ENCODE measurements around the gene LBHD2. TPM values are rescaled to one million over a fixed set of nuclear protein-coding genes. Genes with fewer than 3 reads are reported as not detected.

The LBHD2 gene
- total and polyA plus RNA-seq, 2 of the 13 experiments (the other 11 are each of a cell fraction or from before 2014, with no cell fraction given) = 0.67 to 1.00 TPM

DNA sequence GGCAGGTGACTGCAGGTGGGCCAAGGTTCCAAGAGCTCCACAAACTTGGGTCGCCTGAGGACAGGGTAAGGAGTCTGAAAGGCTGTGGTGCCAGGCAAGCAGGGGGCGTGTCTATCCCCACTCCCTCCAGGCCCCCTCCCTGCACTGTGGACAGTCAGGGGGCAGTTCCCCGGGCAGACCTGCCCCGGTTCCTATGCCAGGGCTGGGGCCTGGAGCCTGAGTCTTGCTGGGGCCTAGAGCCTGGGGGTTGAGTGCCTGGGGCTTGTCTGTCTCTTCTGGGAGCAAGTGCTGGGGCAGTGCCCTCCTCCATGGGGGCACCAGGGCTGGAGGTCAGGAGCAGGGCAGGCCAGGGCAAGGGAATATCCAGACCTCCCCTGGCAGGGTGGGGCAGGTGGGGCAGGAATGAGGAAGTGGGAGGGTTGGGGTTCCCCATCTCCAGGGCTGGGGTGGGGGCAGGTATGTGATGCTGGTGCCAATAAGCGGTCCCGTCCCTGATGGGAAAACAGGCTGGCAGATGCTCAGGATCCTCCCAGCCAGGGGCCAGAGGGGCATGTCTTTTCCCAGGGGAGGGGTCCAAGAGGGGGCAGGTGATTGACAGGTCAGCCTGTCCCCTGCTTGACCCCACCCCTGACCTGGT lies 27.3 kb downstream of the LBHD2 start:
- in situ Hi-C loops (cut with HindIII; ENCODE audit: extremely low pct_ligation_motif_present, low pct_unique_long_range_greater_than_20kb) = no loop called here
- Histone ChIP-seq H3K79me2 (ENCODE audit: insufficient read depth, low read length) (no peaks in the 10 kb centered on the region), H3K36me3 (replicated peaks in 1 of 2; ENCODE audit: control insufficient read depth in 1 of 2, insufficient read depth in 2 of 2, low read length in 2 of 2) (peaks cover 2 to 5% of the 10 kb centered on the region in 2 experiments; a peak in 1 of 5 replicates), H3K4me1 (ENCODE audit: insufficient read depth, low read length) (peaks cover 95% of the 10 kb centered on the region), H3K27me3 (ENCODE audit: control insufficient read depth in 1 of 2, insufficient read depth in 2 of 2, low read length in 2 of 2) (no peaks in the 10 kb centered on the region), H2AFZ (ENCODE audit: low read length) (no peak overlapping the region), H3K4me2 (ENCODE audit: low read depth, low read length) (no peak overlapping the region), H3K27ac (ENCODE audit: extremely low read length, insufficient read depth, low read length) (no peak overlapping the region), H3K4me3 (replicated peaks in 1 of 3; ENCODE audit: insufficient read depth in 1 of 3, low read depth in 2 of 3, low read length in 3 of 3) (no peak overlapping the region), H3K9me3 (ENCODE audit: low read length) (no peaks in the 10 kb centered on the region), H4K20me1 (ENCODE audit: insufficient read depth, low read length) (peaks cover 5% of the 10 kb centered on the region; the same call in 1 of the 2 replicates), H3K9ac (ENCODE audit: insufficient read depth, low read depth, low read length) (no peak overlapping the region)
- BruUV-seq (replicated peaks) = no TSS peak
- DNase-seq (ENCODE audit: low spot score) (no peak), ATAC-seq (no peak), FAIRE-seq (no peak)
- POLR2A ChIA-PET = interaction anchor here (1.3 to 5.9 kb wide), 3 partner anchors 11 to 16 kb away, joined by 3 to 55 read pairs (median 5); no protein-coding TSS in a partner anchor
- CTCF ChIA-PET (ENCODE audit: low intra/inter-chr PET ratio, low total read pairs) = no interaction called here
- intact Hi-C loops (cut with micrococcal nuclease; ENCODE audit: unreplicated experiment) = no loop called here
- 56% methylated on average over 3 of the region's 6 CpGs for WGBS (ENCODE audit: low lambda C conversion rate)
- TF ChIP-seq SALL2 (CRISPR knock-in tag; IDR thresholded peaks at IDR 0.05) (no peak), NFE2L2 (IDR thresholded peaks at IDR 0.05; ENCODE audit: low read length) (no peak), GABPA (IDR thresholded peaks at IDR 0.05; ENCODE audit: low read depth, low read length) (no peak), GABPA (CRISPR knock-in tag; IDR thresholded peaks at IDR 0.05; ENCODE audit: low read depth) (no peak), TEAD3 (CRISPR knock-in tag; optimal IDR thresholded peaks at IDR 0.05; ENCODE audit: borderline replicate concordance) (peak; percentile 8), AGO1 (IDR thresholded peaks at IDR 0.05; ENCODE audit: low read depth, low read length, poor library complexity, severe bottlenecking) (peak; percentile 34), RBFOX2 (IDR thresholded peaks at IDR 0.05; ENCODE audit: low read depth, low read length) (0 out of 2 replicates have a peak, but pooled peaks have one; percentile 42), PAF1 (CRISPR knock-in tag; IDR thresholded peaks at IDR 0.05) (peak; percentile 22; the same call in 1 of the 2 replicates), HES4 (CRISPR knock-in tag; IDR thresholded peaks at IDR 0.05; ENCODE audit: borderline replicate concordance) (no peak), HNRNPL (IDR thresholded peaks at IDR 0.05; ENCODE audit: low read depth, low read length) (peak; percentile 86), NCOR1 (IDR thresholded peaks at IDR 0.05; ENCODE audit: borderline replicate concordance, low read length) (no peak), HDAC1 (CRISPR knock-in tag; IDR thresholded peaks at IDR 0.05) (no peak), AHR (CRISPR knock-in tag; IDR thresholded peaks at IDR 0.05) (no peak), KDM6A (CRISPR knock-in tag; IDR thresholded peaks at IDR 0.05; ENCODE audit: low read depth) (no peak), POLR2A (IDR thresholded peaks at IDR 0.05; ENCODE audit: insufficient read depth in 1 of 2, low read depth in 2 of 2, low read length in 2 of 2) (peak in 1 of 2 experiments; percentile 26; a peak in 2 of 4 replicates), NFATC3 (CRISPR knock-in tag; IDR thresholded peaks at IDR 0.05) (no peak), POLR2G (IDR thresholded peaks at IDR 0.05; ENCODE audit: low read depth, low read length) (0 out of 2 replicates have a peak, but pooled peaks have one; percentile 1), HOXD1 (CRISPR knock-in tag; IDR thresholded peaks at IDR 0.05) (no peak)
- TF ChIP-seq, protein P1, sequence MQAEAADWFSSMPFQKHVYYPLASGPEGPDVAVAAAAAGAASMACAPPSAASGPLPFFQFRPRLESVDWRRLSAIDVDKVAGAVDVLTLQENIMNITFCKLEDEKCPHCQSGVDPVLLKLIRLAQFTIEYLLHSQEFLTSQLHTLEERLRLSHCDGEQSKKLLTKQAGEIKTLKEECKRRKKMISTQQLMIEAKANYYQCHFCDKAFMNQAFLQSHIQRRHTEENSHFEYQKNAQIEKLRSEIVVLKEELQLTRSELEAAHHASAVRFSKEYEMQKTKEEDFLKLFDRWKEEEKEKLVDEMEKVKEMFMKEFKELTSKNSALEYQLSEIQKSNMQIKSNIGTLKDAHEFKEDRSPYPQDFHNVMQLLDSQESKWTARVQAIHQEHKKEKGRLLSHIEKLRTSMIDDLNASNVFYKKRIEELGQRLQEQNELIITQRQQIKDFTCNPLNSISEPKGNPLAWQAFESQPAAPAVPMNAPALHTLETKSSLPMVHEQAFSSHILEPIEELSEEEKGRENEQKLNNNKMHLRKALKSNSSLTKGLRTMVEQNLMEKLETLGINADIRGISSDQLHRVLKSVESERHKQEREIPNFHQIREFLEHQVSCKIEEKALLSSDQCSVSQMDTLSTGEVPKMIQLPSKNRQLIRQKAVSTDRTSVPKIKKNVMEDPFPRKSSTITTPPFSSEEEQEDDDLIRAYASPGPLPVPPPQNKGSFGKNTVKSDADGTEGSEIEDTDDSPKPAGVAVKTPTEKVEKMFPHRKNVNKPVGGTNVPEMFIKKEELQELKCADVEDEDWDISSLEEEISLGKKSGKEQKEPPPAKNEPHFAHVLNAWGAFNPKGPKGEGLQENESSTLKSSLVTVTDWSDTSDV (CRISPR knock-in tag; IDR thresholded peaks at IDR 0.05) = 0 out of 2 replicates have a peak, but pooled peaks have one; percentile 58
- TF ChIP-seq, protein P2, sequence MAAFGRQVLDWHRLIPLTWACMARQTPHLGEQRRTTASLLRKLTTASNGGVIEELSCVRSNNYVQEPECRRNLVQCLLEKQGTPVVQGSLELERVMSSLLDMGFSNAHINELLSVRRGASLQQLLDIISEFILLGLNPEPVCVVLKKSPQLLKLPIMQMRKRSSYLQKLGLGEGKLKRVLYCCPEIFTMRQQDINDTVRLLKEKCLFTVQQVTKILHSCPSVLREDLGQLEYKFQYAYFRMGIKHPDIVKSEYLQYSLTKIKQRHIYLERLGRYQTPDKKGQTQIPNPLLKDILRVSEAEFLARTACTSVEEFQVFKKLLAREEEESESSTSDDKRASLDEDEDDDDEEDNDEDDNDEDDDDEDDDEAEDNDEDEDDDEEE (CRISPR knock-in tag; IDR thresholded peaks at IDR 0.05) = no peak
- TF ChIP-seq, protein P3, sequence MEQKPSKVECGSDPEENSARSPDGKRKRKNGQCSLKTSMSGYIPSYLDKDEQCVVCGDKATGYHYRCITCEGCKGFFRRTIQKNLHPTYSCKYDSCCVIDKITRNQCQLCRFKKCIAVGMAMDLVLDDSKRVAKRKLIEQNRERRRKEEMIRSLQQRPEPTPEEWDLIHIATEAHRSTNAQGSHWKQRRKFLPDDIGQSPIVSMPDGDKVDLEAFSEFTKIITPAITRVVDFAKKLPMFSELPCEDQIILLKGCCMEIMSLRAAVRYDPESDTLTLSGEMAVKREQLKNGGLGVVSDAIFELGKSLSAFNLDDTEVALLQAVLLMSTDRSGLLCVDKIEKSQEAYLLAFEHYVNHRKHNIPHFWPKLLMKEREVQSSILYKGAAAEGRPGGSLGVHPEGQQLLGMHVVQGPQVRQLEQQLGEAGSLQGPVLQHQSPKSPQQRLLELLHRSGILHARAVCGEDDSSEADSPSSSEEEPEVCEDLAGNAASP (CRISPR knock-in tag; IDR thresholded peaks at IDR 0.05; ENCODE audit: borderline replicate concordance) = peak; percentile 36; the same call in 1 of the 2 replicates
